Activated CD8-positive, alpha-beta T cell treated with anti-CD3 and anti-CD28 coated beads for 36 hours (primary cell): ENCODE measurements around the gene RMRP. TPM values are rescaled to one million over a fixed set of nuclear protein-coding genes. Genes with fewer than 3 reads are reported as not detected.

ENCODE experiments used
- ATAC-seq: fragments of 200-7000 bp; cut with Tn5 transposase; one replicate; pipeline ENCODE4 v1.10.0; 2021; ENCODE audit warnings: mild to moderate bottlenecking, moderate library complexity
- CTCF ChIA-PET: fragments of 350-600 bp; sonication (Branson Sonifier 250); formaldehyde crosslinking; loops from one replicate; lab custom pipeline; 2021; ENCODE audit warnings: antibody characterized with exemption; lab: Charles Lee
- POLR2A ChIA-PET: fragments of 350-600 bp; sonication (Branson Sonifier 250); formaldehyde crosslinking; loops from one replicate; lab custom pipeline; 2021; ENCODE audit warnings: antibody characterized with exemption; lab: Charles Lee
- DNase-seq: peaks from one replicate; pipeline ENCODE4 v3.0.0-alpha.2; 2020
- H3K27ac Mint-ChIP-seq: one replicate; pipeline ENCODE4 v1.8.0; 2021; ENCODE audit warnings: mild to moderate bottlenecking, mixed read lengths
- H3K27me3 Mint-ChIP-seq: one replicate; pipeline ENCODE4 v1.8.0; 2021; ENCODE audit warnings: mixed read lengths
- H3K36me3 Mint-ChIP-seq: one replicate; pipeline ENCODE4 v1.8.0; 2021; ENCODE audit warnings: low read depth, mixed read lengths
- H3K4me1 Mint-ChIP-seq: one replicate; pipeline ENCODE4 v1.8.0; 2021; ENCODE audit warnings: low read depth, mixed read lengths
- H3K4me3 Mint-ChIP-seq: one replicate; pipeline ENCODE4 v1.8.0; 2021; ENCODE audit warnings: mild to moderate bottlenecking, moderate library complexity, mixed read lengths
- H3K9me3 Mint-ChIP-seq: one replicate; pipeline ENCODE4 v1.8.0; 2021; ENCODE audit warnings: mixed read lengths
- intact Hi-C: fragments of 100-400 bp; cut with micrococcal nuclease; formaldehyde crosslinking; loops from one replicate; pipeline ENCODE4 v1.10.0; 2022
- total RNA-seq, 2 experiments: library from RNA; stranded (reverse); gene quantifications; one replicate each; pipeline ENCODE4 v1.2.3, GENCODE V29; 2021
- TF ChIP-seq, protein P1 (sequence below): fragments of 200-600 bp; IDR thresholded peaks from one replicate; pipeline ENCODE4 v1.8.0; 2022; ENCODE audit warnings: antibody characterized with exemption, mild to moderate bottlenecking

RMRP gene
- total RNA-seq, 2 experiments from 2014 or later: 13,164 to 13,311 TPM

DNA sequence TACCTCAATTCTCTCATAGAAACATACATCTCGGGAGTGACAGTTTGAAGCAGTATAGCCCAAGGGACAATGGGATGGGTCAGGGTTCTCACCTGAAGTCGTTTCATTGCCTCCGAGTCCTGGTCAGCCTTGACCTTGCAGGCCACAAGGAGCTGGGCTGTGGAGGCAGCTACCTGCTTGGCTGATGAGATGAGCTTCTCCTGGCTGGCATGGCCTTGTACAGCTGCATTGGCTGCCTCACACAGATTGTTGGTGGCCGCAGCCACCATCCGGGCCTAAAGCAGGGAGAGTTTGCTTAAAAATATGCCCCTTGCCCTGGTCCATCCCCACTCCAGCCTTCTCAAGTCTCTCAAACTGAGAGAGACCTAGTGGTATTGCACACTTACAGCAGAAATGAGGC lies 40.4 kb upstream of the RMRP start:
- Mint-ChIP-seq H3K4me1 (no peaks in the 10 kb centered on the region), H3K27ac (no peak overlapping the region), H3K9me3 (no peaks in the 10 kb centered on the region), H3K36me3 (peaks cover 24% of the 10 kb centered on the region), H3K27me3 (no peaks in the 10 kb centered on the region), H3K4me3 (no peak overlapping the region)
- TF ChIP-seq, protein P1, sequence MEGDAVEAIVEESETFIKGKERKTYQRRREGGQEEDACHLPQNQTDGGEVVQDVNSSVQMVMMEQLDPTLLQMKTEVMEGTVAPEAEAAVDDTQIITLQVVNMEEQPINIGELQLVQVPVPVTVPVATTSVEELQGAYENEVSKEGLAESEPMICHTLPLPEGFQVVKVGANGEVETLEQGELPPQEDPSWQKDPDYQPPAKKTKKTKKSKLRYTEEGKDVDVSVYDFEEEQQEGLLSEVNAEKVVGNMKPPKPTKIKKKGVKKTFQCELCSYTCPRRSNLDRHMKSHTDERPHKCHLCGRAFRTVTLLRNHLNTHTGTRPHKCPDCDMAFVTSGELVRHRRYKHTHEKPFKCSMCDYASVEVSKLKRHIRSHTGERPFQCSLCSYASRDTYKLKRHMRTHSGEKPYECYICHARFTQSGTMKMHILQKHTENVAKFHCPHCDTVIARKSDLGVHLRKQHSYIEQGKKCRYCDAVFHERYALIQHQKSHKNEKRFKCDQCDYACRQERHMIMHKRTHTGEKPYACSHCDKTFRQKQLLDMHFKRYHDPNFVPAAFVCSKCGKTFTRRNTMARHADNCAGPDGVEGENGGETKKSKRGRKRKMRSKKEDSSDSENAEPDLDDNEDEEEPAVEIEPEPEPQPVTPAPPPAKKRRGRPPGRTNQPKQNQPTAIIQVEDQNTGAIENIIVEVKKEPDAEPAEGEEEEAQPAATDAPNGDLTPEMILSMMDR: no peak
- CTCF ChIA-PET: interaction anchor here (0.9 to 12.7 kb wide), 7 partner anchors 7 to 91 kb away, joined by 3 to 313 read pairs (median 106); partner anchors contain the start of genes ARHGEF39, CA9, CCDC107 and CREB3
- DNase-seq (no peak), ATAC-seq (no peak)
- intact Hi-C loops: no loop called here
- POLR2A ChIA-PET: interaction anchor here (0.7 kb wide), 1 partner anchor 86 kb away, joined by 3 read pairs; no protein-coding TSS in a partner anchor

DNA sequence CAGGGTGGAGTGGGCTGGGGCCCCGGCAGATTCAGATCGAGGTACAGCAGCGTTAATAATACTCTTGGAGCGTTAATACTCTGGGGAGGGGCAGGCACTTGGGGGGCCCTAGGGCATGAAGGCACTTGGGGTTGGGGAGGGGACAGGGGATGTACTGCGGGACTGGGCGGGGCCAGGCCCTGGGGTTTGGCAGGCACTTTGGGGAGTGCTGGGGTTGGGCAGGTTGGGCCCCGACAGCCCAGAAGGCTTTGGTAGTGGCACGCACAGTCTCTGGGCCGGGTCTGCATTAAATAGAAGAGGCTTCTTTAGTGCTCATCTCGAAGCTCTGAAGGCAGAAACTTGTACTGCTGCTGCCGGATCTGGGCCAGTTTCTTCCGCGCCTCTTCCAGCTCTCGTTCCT lies 39.7 kb upstream of the RMRP start:
- DNase-seq (no peak), ATAC-seq (no peak)
- no peak overlapping the region for H3K27ac Mint-ChIP-seq
- ChIA-PET POLR2A (interaction anchor here (0.5 to 1.7 kb wide), 3 partner anchors 19 to 37 kb away, joined by 3 to 5 read pairs (median 4); partner anchors contain the start of gene ARHGEF39), CTCF (interaction anchor here (1.0 to 12.7 kb wide), 20 partner anchors 14 to 326 kb away, joined by 3 to 313 read pairs (median 10); partner anchors contain the start of genes ARHGEF39, CA9, CCDC107 and CREB3)
- H3K4me3 Mint-ChIP-seq: no peak overlapping the region
- no peaks in the 10 kb centered on the region for H3K27me3 Mint-ChIP-seq
- intact Hi-C loops: no loop called here
- H3K4me1 Mint-ChIP-seq: no peaks in the 10 kb centered on the region
- TF ChIP-seq, protein P1: no peak
- peaks cover 17% of the 10 kb centered on the region for H3K36me3 Mint-ChIP-seq
- H3K9me3 Mint-ChIP-seq: no peaks in the 10 kb centered on the region

DNA sequence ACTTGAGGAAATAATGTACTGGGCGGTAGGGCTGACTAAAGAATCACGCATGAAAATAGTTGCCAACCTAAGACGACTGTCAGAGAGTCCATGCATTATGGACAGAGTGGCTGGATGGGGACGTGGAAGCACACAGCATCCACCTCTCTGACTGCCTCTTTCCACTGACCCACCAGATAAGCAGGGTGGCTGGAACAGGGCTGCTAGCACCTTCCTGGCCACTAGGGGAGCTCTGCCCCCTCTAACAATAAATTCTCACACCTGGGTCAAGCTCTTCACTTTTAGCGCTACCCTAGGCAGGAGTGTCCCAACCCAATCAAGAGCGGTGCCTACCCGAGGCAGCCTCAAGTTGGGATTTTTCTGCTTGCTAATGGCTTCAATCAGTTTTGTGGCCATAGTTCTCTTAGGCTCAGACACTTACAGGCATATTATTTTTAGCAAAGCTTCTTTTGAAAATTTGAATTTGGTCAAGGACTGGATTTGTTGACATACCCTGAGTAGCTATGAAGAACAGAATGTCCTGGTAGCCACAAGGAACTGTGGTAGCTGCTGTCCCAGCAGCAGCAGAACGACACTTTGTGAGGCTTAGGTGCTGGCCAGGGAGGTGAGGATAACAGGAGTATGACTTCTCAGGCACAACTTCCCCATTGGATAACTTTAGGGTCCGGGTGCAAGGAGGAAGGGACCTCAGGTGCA lies 38.8 kb upstream of the RMRP start:
- Mint-ChIP-seq H3K4me1 (no peaks in the 10 kb centered on the region), H3K4me3 (no peak overlapping the region), H3K27me3 (no peaks in the 10 kb centered on the region), H3K27ac (no peak overlapping the region), H3K9me3 (no peaks in the 10 kb centered on the region), H3K36me3 (peaks cover 17% of the 10 kb centered on the region)
- POLR2A ChIA-PET: interaction anchor here (1.0 to 1.7 kb wide), 7 partner anchors 12 to 39 kb away, joined by 4 to 6 read pairs (median 4); partner anchors contain the start of genes ARHGEF39, CCDC107 and RMRP
- ATAC-seq (peak; percentile 98), DNase-seq (peak; percentile 75)
- intact Hi-C loops: no loop called here
- CTCF ChIA-PET: interaction anchor here (0.6 to 12.7 kb wide), 36 partner anchors 13 to 337 kb away, joined by 3 to 313 read pairs (median 5); partner anchors contain the start of genes ARHGEF39, CA9, CCDC107 and CREB3
- TF ChIP-seq, protein P1: peak; percentile 95

DNA sequence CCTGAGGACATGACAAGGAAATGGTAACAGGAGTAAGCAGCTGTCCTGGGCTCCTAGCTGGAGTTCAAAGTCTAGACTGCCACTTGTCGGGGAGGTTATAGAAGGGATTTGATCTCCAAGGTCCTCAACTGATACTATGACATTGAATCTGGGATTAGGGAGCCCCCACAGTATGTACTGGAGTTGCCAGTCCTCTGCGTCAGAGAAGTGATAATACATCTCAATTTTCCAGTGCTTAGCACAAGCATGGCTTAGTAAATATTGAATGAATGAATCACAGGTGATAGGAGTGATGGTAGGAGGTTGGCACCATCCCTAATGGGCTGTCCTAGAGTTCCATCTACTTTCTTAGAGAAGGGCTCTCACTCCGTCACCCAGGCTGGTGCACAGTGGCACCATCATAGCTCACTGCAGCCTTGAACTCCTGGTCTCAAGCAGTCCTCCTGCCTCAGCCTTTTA lies 38.2 kb upstream of the RMRP start:
- ATAC-seq (no peak), DNase-seq (no peak)
- H3K9me3 Mint-ChIP-seq: no peaks in the 10 kb centered on the region
- no peaks in the 10 kb centered on the region for H3K4me1 Mint-ChIP-seq
- ChIA-PET CTCF (interaction anchor here (0.6 to 12.7 kb wide), 33 partner anchors 12 to 304 kb away, joined by 3 to 313 read pairs (median 4); partner anchors contain the start of genes ARHGEF39, CA9, CCDC107 and CREB3), POLR2A (interaction anchor here (1.0 to 1.7 kb wide), 7 partner anchors 13 to 38 kb away, joined by 4 to 6 read pairs (median 4); partner anchors contain the start of genes ARHGEF39, CCDC107 and RMRP)
- no peaks in the 10 kb centered on the region for H3K27me3 Mint-ChIP-seq
- no peak overlapping the region for H3K4me3 Mint-ChIP-seq
- TF ChIP-seq, protein P1: no peak
- no peak overlapping the region for H3K27ac Mint-ChIP-seq
- H3K36me3 Mint-ChIP-seq: peaks cover 17% of the 10 kb centered on the region
- intact Hi-C loops: no loop called here
